Stimulated activated CD8-positive, alpha-beta memory T cell treated with anti-CD3 and anti-CD28 coated beads, Interleukin-15, amount 100 ng/mL, for 24 hours (primary cell): ENCODE data around the gene MYH13.

ENCODE experiments used
- DNase-seq: peaks from one replicate; pipeline ENCODE4 v3.0.0-alpha.2; 2020; ENCODE audit warnings: low read depth

The MYH13 gene

GRCh38 chr17:10251212-10251948 is 121.4 kb downstream of the MYH13 start:
- no peak for DNase-seq
